ENCODE measurements around the gene MCTP1. TPM values are rescaled to one million over a fixed set of nuclear protein-coding genes. Genes with fewer than 3 reads are reported as not detected.

MCTP1 gene
- total RNA-seq, 1 experiment from 2014 or later = 0.44 TPM

- no peaks in the 10 kb centered on the region; the same call in 1 of the 2 replicates for H4K20me1 ChIP-seq (ENCODE audit: insufficient read depth)
- intact Hi-C loops (cut with micrococcal nuclease) = no loop called here
- ChIA-PET CTCF (no interaction called here), POLR2A (no interaction called here), RAD21 (ENCODE audit: low non-redundant PET in 1 of 2, low total read pairs in 2 of 2, uncharacterized antibody in 2 of 2, unreplicated experiment in 2 of 2) (no interaction called here)
- no peak overlapping the region for H3K4me2 ChIP-seq (ENCODE audit: low read length)
- H3K4me3 ChIP-seq (replicated peaks in 1 of 2; ENCODE audit: low read depth in 1 of 2, low read length in 2 of 2) = no peak overlapping the region
- no peak overlapping the region for H2AFZ ChIP-seq (ENCODE audit: low read depth, low read length, poor library complexity, severe bottlenecking)
- H3K36me3 ChIP-seq (ENCODE audit: control insufficient read depth in 1 of 2, insufficient read depth in 2 of 2, low read length in 2 of 2) = 0 out of 4 replicates have a peak, but pooled peaks cover 0 to 2% of the 10 kb centered on the region in 2 experiments
- no peaks in the 10 kb centered on the region for H3K27me3 ChIP-seq (ENCODE audit: insufficient read depth, low read length)
- BruUV-seq (replicated peaks) = no TSS peak
- no peaks in the 10 kb centered on the region for H3K79me2 ChIP-seq (ENCODE audit: insufficient read depth, low read length)
- H3K4me1 ChIP-seq (ENCODE audit: control insufficient read depth in 1 of 2, insufficient read depth in 2 of 2, low read length in 2 of 2) = no peaks in the 10 kb centered on the region
- H3K27ac ChIP-seq (ENCODE audit: low read depth, low read length) = no peak overlapping the region
- no peak for DNase-seq (ENCODE audit: low read depth, low spot score)
- no peak for ATAC-seq
- no peaks in the 10 kb centered on the region for H3K9me3 ChIP-seq (ENCODE audit: control insufficient read depth in 1 of 2, insufficient read depth in 1 of 2, low read depth in 1 of 2, low read length in 2 of 2)
- H3K9ac ChIP-seq (ENCODE audit: low read length) = no peak overlapping the region
- TF ChIP-seq CEBPB (IDR thresholded peaks at IDR 0.05; ENCODE audit: low read depth) (no peak), POLR2A (IDR thresholded peaks at IDR 0.05; ENCODE audit: borderline replicate concordance, extremely low read depth, insufficient read depth, insufficient read length) (no peak), FOSL1 (IDR thresholded peaks at IDR 0.05; ENCODE audit: low read depth) (no peak), TCF7L2 (IDR thresholded peaks at IDR 0.05; ENCODE audit: borderline replicate concordance, extremely low read depth, insufficient read depth, insufficient read length) (no peak), ZFX (IDR thresholded peaks at IDR 0.05) (no peak), EGR1 (IDR thresholded peaks at IDR 0.05; ENCODE audit: low read depth) (no peak), SRF (IDR thresholded peaks at IDR 0.05; ENCODE audit: low read depth) (no peak), ELF1 (IDR thresholded peaks at IDR 0.05; ENCODE audit: borderline replicate concordance, low read depth) (no peak), YY1 (IDR thresholded peaks at IDR 0.05; ENCODE audit: extremely low read depth, insufficient replicate concordance, low read depth, low read length) (no peak), ZNF274 (IDR thresholded peaks at IDR 0.05; ENCODE audit: low read depth, low read length) (no peak), JUND (IDR thresholded peaks at IDR 0.05) (no peak), CBX3 (IDR thresholded peaks at IDR 0.05; ENCODE audit: low read depth) (no peak), MAX (IDR thresholded peaks at IDR 0.05) (no peak), REST (IDR thresholded peaks at IDR 0.05; ENCODE audit: low read depth) (no peak), RAD21 (IDR thresholded peaks at IDR 0.05; ENCODE audit: low read depth) (no peak), EZH2phosphoT487 (IDR thresholded peaks at IDR 0.05; ENCODE audit: borderline replicate concordance) (no peak), EZH2 (IDR thresholded peaks at IDR 0.05) (no peak), CTCF (IDR thresholded peaks at IDR 0.05 in 2 of 3, conservative IDR thresholded peaks at IDR 0.05 in 1 of 3; ENCODE audit: borderline replicate concordance in 1 of 3, insufficient read depth in 1 of 3, low read depth in 2 of 3, low read length in 2 of 3) (no peak), SP1 (IDR thresholded peaks at IDR 0.05; ENCODE audit: low read depth) (no peak)
- no peaks in the 10 kb centered on the region for H3K9me2 ChIP-seq (ENCODE audit: insufficient read depth)
Measured at GRCh38 chr5:94715768-94716167, 569.1 kb downstream of the MCTP1 start.

All from HCT116 (cell line).